IPS-18a (cell line): ENCODE results near the gene SDS.

Source experiments
- H3K27ac ChIP-seq: one replicate; pipeline ENCODE4 v1.5.1; 2013; ENCODE audit warnings: low read length
- H3K27me3 ChIP-seq: one replicate; pipeline ENCODE4 v1.6.1; 2013; ENCODE audit warnings: mild to moderate bottlenecking, low read length; ENCODE audit not compliant: control insufficient read depth, insufficient read depth
- H3K36me3 ChIP-seq: one replicate; pipeline ENCODE4 v1.6.1; 2013; ENCODE audit warnings: low read depth, low read length; ENCODE audit not compliant: control insufficient read depth
- H3K4me1 ChIP-seq: one replicate; pipeline ENCODE4 v1.6.1; 2013; ENCODE audit warnings: low read depth, low read length; ENCODE audit not compliant: control insufficient read depth
- H3K4me3 ChIP-seq: one replicate; pipeline ENCODE4 v1.5.1; 2013; ENCODE audit warnings: low read length
- H3K9ac ChIP-seq: one replicate; pipeline ENCODE4 v1.6.1; 2013; ENCODE audit warnings: mild to moderate bottlenecking, low read length, moderate library complexity
- H3K9me3 ChIP-seq: one replicate; pipeline ENCODE4 v1.6.1; 2013; ENCODE audit warnings: low read depth, low read length; ENCODE audit not compliant: control insufficient read depth

Gene SDS

GRCh38 chr12:113403435-113404415, at the start of gene SDS:
TSS of gene SDS (minus strand) at chr12:113403887. CDS start at chr12:113399708, 4,179 bp downstream.
- Histone ChIP-seq H3K9ac (no peak within 1 kb of the TSS), H3K4me1 (peaks cover 9% of the 10 kb centered on the region), H3K27ac (no peak within 1 kb of the TSS), H3K4me3 (no peak within 1 kb of the TSS), H3K27me3 (no peaks in the 10 kb centered on the region), H3K36me3 (no peaks in the 10 kb centered on the region), H3K9me3 (no peaks in the 10 kb centered on the region)

- no peak overlapping the region for H3K9ac ChIP-seq
- no peaks in the 10 kb centered on the region for H3K9me3 ChIP-seq
- peaks cover 4% of the 10 kb centered on the region for H3K4me1 ChIP-seq
- H3K4me3 ChIP-seq, result no peak overlapping the region
- H3K27me3 ChIP-seq, result no peaks in the 10 kb centered on the region
- no peak overlapping the region for H3K27ac ChIP-seq
- H3K36me3 ChIP-seq, result no peaks in the 10 kb centered on the region
Observed at GRCh38 chr12:113453330-113453729, 49.6 kb upstream of the SDS start.

- no peaks in the 10 kb centered on the region for H3K27me3 ChIP-seq
- H3K4me1 ChIP-seq, result peaks cover 4% of the 10 kb centered on the region
- H3K36me3 ChIP-seq, result no peaks in the 10 kb centered on the region
- H3K9ac ChIP-seq, result no peak overlapping the region
- no peak overlapping the region for H3K4me3 ChIP-seq
- no peaks in the 10 kb centered on the region for H3K9me3 ChIP-seq
- no peak overlapping the region for H3K27ac ChIP-seq
Observed at GRCh38 chr12:113452458-113452857, 48.8 kb upstream of the SDS start.

GRCh38 chr12:113449839-113450238, 46.2 kb upstream of the SDS start:
- no peak overlapping the region for H3K9ac ChIP-seq
- no peaks in the 10 kb centered on the region for H3K4me1 ChIP-seq
- H3K27ac ChIP-seq, result no peak overlapping the region
- no peaks in the 10 kb centered on the region for H3K27me3 ChIP-seq
- H3K4me3 ChIP-seq, result no peak overlapping the region
- no peaks in the 10 kb centered on the region for H3K9me3 ChIP-seq
- H3K36me3 ChIP-seq, result no peaks in the 10 kb centered on the region

- Histone ChIP-seq H3K9ac (no peak overlapping the region), H3K27ac (no peak overlapping the region), H3K4me1 (no peaks in the 10 kb centered on the region), H3K9me3 (no peaks in the 10 kb centered on the region), H3K36me3 (no peaks in the 10 kb centered on the region), H3K4me3 (no peak overlapping the region), H3K27me3 (no peaks in the 10 kb centered on the region)
Observed at GRCh38 chr12:113449299-113449698, 45.6 kb upstream of the SDS start.

GRCh38 chr12:113448873-113449272, 45.2 kb upstream of the SDS start:
- Histone ChIP-seq H3K4me1 (no peaks in the 10 kb centered on the region), H3K4me3 (no peak overlapping the region), H3K36me3 (no peaks in the 10 kb centered on the region), H3K9ac (no peak overlapping the region), H3K9me3 (no peaks in the 10 kb centered on the region), H3K27me3 (no peaks in the 10 kb centered on the region), H3K27ac (no peak overlapping the region)

GRCh38 chr12:113445544-113446171, 42.0 kb upstream of the SDS start:
- Histone ChIP-seq H3K36me3 (no peaks in the 10 kb centered on the region), H3K4me1 (no peaks in the 10 kb centered on the region), H3K4me3 (no peak overlapping the region), H3K27ac (no peak overlapping the region), H3K9me3 (no peaks in the 10 kb centered on the region), H3K9ac (no peak overlapping the region), H3K27me3 (no peaks in the 10 kb centered on the region)

GRCh38 chr12:113443030-113443539, 39.4 kb upstream of the SDS start:
- no peaks in the 10 kb centered on the region for H3K27me3 ChIP-seq
- no peaks in the 10 kb centered on the region for H3K36me3 ChIP-seq
- no peak overlapping the region for H3K4me3 ChIP-seq
- H3K4me1 ChIP-seq, result no peaks in the 10 kb centered on the region
- no peak overlapping the region for H3K9ac ChIP-seq
- H3K9me3 ChIP-seq, result no peaks in the 10 kb centered on the region
- H3K27ac ChIP-seq, result no peak overlapping the region

- no peak overlapping the region for H3K4me3 ChIP-seq
- H3K27me3 ChIP-seq, result no peaks in the 10 kb centered on the region
- H3K9ac ChIP-seq, result no peak overlapping the region
- H3K4me1 ChIP-seq, result no peaks in the 10 kb centered on the region
- no peak overlapping the region for H3K27ac ChIP-seq
- no peaks in the 10 kb centered on the region for H3K36me3 ChIP-seq
- H3K9me3 ChIP-seq, result no peaks in the 10 kb centered on the region
Observed at GRCh38 chr12:113440947-113441782, 37.5 kb upstream of the SDS start.

GRCh38 chr12:113440336-113440735, 36.6 kb upstream of the SDS start:
- no peaks in the 10 kb centered on the region for H3K9me3 ChIP-seq
- H3K4me1 ChIP-seq, result no peaks in the 10 kb centered on the region
- H3K27ac ChIP-seq, result no peak overlapping the region
- H3K36me3 ChIP-seq, result no peaks in the 10 kb centered on the region
- H3K9ac ChIP-seq, result no peak overlapping the region
- no peaks in the 10 kb centered on the region for H3K27me3 ChIP-seq
- no peak overlapping the region for H3K4me3 ChIP-seq

- H3K36me3 ChIP-seq, result no peaks in the 10 kb centered on the region
- H3K9ac ChIP-seq, result no peak overlapping the region
- no peaks in the 10 kb centered on the region for H3K27me3 ChIP-seq
- no peak overlapping the region for H3K27ac ChIP-seq
- no peak overlapping the region for H3K4me3 ChIP-seq
- no peaks in the 10 kb centered on the region for H3K4me1 ChIP-seq
- no peaks in the 10 kb centered on the region for H3K9me3 ChIP-seq
Observed at GRCh38 chr12:113439606-113440030, 35.9 kb upstream of the SDS start.
